Tibial nerve (tissue), 4 donors: ENCODE data around the gene SLC19A2. TPM values are rescaled to one million over a fixed set of nuclear protein-coding genes. Genes with fewer than 3 reads are reported as not detected.

Experiments used
- DNase-seq, 2 donors: peaks; one replicate each; pipeline ENCODE4 v3.0.0-alpha.2; 2019; ENCODE audit warnings: low spot score in 2 of 2
- H3K27ac ChIP-seq, 4 donors: fragments of 200-600 bp; sonication (generic) in 3 of 4; one replicate each; pipeline ENCODE4 v1.5.1; 2017 to 2019; ENCODE audit warnings: mild to moderate bottlenecking in 1 of 4
- H3K27me3 ChIP-seq, 2 donors: fragments of 200-600 bp; sonication (generic) in 1 of 2; one replicate each; pipeline versions ENCODE4 v1.5.1 to v1.6.0; 2017 to 2019
- H3K36me3 ChIP-seq, 3 donors: fragments of 200-600 bp; sonication (generic); one replicate each; pipeline ENCODE4 v1.5.1; 2018 to 2019
- H3K4me1 ChIP-seq, 4 donors: fragments of 200-600 bp; sonication (generic) in 3 of 4; one replicate each; pipeline ENCODE4 v1.5.1; 2017 to 2019
- H3K4me3 ChIP-seq, 4 donors: fragments of 200-600 bp; sonication (generic) in 3 of 4; one replicate each; pipeline ENCODE4 v1.5.1; 2017 to 2019; ENCODE audit warnings: mild to moderate bottlenecking in 1 of 4, moderate library complexity in 1 of 4
- H3K9me3 ChIP-seq, 4 donors: fragments of 200-600 bp; sonication (generic) in 3 of 4; one replicate each; pipeline ENCODE4 v1.5.1; 2017 to 2019
- CTCF ChIP-seq, 5 experiments: fragments of 200-600 bp in 3 of 5; fragments of 450-650 bp in 2 of 5; sonication (generic) in 3 of 5; IDR thresholded peaks; one replicate each; pipeline ENCODE4 v1.5.1; 2016 to 2019; ENCODE audit warnings: antibody characterized with exemption in 5 of 5, mild to moderate bottlenecking in 3 of 5, moderate library complexity in 2 of 5
- EP300 ChIP-seq, 2 donors: sonication (generic); formaldehyde crosslinking; IDR thresholded peaks; one replicate each; pipeline ENCODE4 v1.6.1; 2017; ENCODE audit warnings: antibody characterized with exemption in 2 of 2, mild to moderate bottlenecking in 1 of 2
- POLR2A ChIP-seq, 2 donors: fragments of 450-650 bp; IDR thresholded peaks; one replicate each; pipeline ENCODE4 v1.6.1; 2017; ENCODE audit warnings: antibody characterized with exemption in 2 of 2, mild to moderate bottlenecking in 2 of 2, moderate library complexity in 2 of 2
- WGBS, 2 donors: methylation state at CpG; one replicate each; pipeline ENCODE4 v1.1.5; 2018; 5-methylcytosine and 5-hydroxymethylcytosine counted together
- total RNA-seq, 4 donors: library from RNA; depleted of rRNA; stranded (reverse); fragments of >200 nt; gene quantifications; one replicate each; pipeline ENCODE4 v1.1.0, GENCODE V29; 2016

SLC19A2 gene
- total RNA-seq, 4 donors from 2014 or later: 25.1 to 51.6 (median 35.6) TPM

- peaks cover 0 to 6% of the 10 kb centered on the region in 2 donors for H3K27me3 ChIP-seq
- H3K27ac ChIP-seq: no peak overlapping the region
- peaks cover 0 to 8% (median 0%) of the 10 kb centered on the region in 4 donors for H3K4me1 ChIP-seq
- H3K9me3 ChIP-seq: peaks cover 0 to 23% (median 5%) of the 10 kb centered on the region in 4 donors
- H3K4me3 ChIP-seq: peak overlapping the region; percentile 5 to 39 (median 20)
- WGBS, 2 donors: 10 to 17% methylated on average over 29 to 35 of the region's 35 CpGs
- TF ChIP-seq EP300 (IDR thresholded peaks at IDR 0.05): no peak
- TF ChIP-seq CTCF (IDR thresholded peaks at IDR 0.05): no peak
- TF ChIP-seq POLR2A (IDR thresholded peaks at IDR 0.05): no peak
- H3K36me3 ChIP-seq: peaks cover 0 to 2% (median 0%) of the 10 kb centered on the region in 3 donors
- no peak for DNase-seq
Observed at GRCh38 chr1:169460191-169460833, 25.4 kb downstream of the SLC19A2 start.

- WGBS, 2 donors: 99 to 100% methylated on average over 1 of the region's 1 CpG
- no peaks in the 10 kb centered on the region for H3K36me3 ChIP-seq
- DNase-seq: no peak
- peaks cover 0 to 8% (median 0%) of the 10 kb centered on the region in 4 donors for H3K4me1 ChIP-seq
- H3K4me3 ChIP-seq: no peak overlapping the region
- H3K27ac ChIP-seq: no peak overlapping the region
- TF ChIP-seq EP300 (IDR thresholded peaks at IDR 0.05): no peak
- TF ChIP-seq CTCF (IDR thresholded peaks at IDR 0.05): no peak
- no peak for TF ChIP-seq POLR2A (IDR thresholded peaks at IDR 0.05)
- peaks cover 0 to 23% (median 5%) of the 10 kb centered on the region in 4 donors for H3K9me3 ChIP-seq
- H3K27me3 ChIP-seq: peaks cover 0 to 6% of the 10 kb centered on the region in 2 donors
Observed at GRCh38 chr1:169457443-169457842, 28.3 kb downstream of the SLC19A2 start.

- no peak for TF ChIP-seq POLR2A (IDR thresholded peaks at IDR 0.05)
- TF ChIP-seq CTCF (IDR thresholded peaks at IDR 0.05): no peak
- TF ChIP-seq EP300 (IDR thresholded peaks at IDR 0.05): no peak
- WGBS, 2 donors: 54 to 71% methylated on average over 2 of the region's 2 CpGs
- Histone ChIP-seq H3K4me3 (no peak overlapping the region), H3K27me3 (peaks cover 0 to 6% of the 10 kb centered on the region in 2 donors), H3K4me1 (peaks cover 0 to 8% (median 0%) of the 10 kb centered on the region in 4 donors), H3K9me3 (peaks cover 0 to 23% (median 5%) of the 10 kb centered on the region in 4 donors), H3K27ac (no peak overlapping the region), H3K36me3 (no peaks in the 10 kb centered on the region)
- no peak for DNase-seq
Observed at GRCh38 chr1:169456029-169456428, 29.7 kb downstream of the SLC19A2 start.

GRCh38 chr1:169452921-169453320 lies 32.8 kb downstream of the SLC19A2 start:
- no peaks in the 10 kb centered on the region for H3K36me3 ChIP-seq
- H3K4me3 ChIP-seq: no peak overlapping the region
- TF ChIP-seq CTCF (IDR thresholded peaks at IDR 0.05): no peak
- TF ChIP-seq EP300 (IDR thresholded peaks at IDR 0.05): no peak
- TF ChIP-seq POLR2A (IDR thresholded peaks at IDR 0.05): no peak
- H3K27me3 ChIP-seq: no peaks in the 10 kb centered on the region
- H3K4me1 ChIP-seq: no peaks in the 10 kb centered on the region
- H3K27ac ChIP-seq: no peak overlapping the region
- H3K9me3 ChIP-seq: peaks cover 0 to 19% (median 2%) of the 10 kb centered on the region in 4 donors
- 52% methylated on average over 2 of the region's 2 CpGs for WGBS, 2 donors
- DNase-seq: no peak

GRCh38 chr1:169451218-169451824 lies 34.4 kb downstream of the SLC19A2 start:
- H3K4me1 ChIP-seq: no peaks in the 10 kb centered on the region
- no peak for TF ChIP-seq POLR2A (IDR thresholded peaks at IDR 0.05)
- TF ChIP-seq EP300 (IDR thresholded peaks at IDR 0.05): no peak
- TF ChIP-seq CTCF (IDR thresholded peaks at IDR 0.05): no peak
- H3K36me3 ChIP-seq: no peaks in the 10 kb centered on the region
- H3K27me3 ChIP-seq: no peaks in the 10 kb centered on the region
- DNase-seq: no peak
- no peak overlapping the region for H3K27ac ChIP-seq
- H3K9me3 ChIP-seq: peaks cover 0 to 4% (median 0%) of the 10 kb centered on the region in 4 donors
- WGBS, 2 donors: 88 to 97% methylated on average over 1 of the region's 1 CpG
- no peak overlapping the region for H3K4me3 ChIP-seq
